ENCODE measurements around the gene MARCHF9.
"Not testable (repeated sequence)": the region's sequence is repeated elsewhere in the genome, so short reads cannot be mapped to it uniquely, and the experiment has no call there.

The MARCHF9 gene, protein sequence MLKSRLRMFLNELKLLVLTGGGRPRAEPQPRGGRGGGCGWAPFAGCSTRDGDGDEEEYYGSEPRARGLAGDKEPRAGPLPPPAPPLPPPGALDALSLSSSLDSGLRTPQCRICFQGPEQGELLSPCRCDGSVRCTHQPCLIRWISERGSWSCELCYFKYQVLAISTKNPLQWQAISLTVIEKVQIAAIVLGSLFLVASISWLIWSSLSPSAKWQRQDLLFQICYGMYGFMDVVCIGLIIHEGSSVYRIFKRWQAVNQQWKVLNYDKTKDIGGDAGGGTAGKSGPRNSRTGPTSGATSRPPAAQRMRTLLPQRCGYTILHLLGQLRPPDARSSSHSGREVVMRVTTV

DNA sequence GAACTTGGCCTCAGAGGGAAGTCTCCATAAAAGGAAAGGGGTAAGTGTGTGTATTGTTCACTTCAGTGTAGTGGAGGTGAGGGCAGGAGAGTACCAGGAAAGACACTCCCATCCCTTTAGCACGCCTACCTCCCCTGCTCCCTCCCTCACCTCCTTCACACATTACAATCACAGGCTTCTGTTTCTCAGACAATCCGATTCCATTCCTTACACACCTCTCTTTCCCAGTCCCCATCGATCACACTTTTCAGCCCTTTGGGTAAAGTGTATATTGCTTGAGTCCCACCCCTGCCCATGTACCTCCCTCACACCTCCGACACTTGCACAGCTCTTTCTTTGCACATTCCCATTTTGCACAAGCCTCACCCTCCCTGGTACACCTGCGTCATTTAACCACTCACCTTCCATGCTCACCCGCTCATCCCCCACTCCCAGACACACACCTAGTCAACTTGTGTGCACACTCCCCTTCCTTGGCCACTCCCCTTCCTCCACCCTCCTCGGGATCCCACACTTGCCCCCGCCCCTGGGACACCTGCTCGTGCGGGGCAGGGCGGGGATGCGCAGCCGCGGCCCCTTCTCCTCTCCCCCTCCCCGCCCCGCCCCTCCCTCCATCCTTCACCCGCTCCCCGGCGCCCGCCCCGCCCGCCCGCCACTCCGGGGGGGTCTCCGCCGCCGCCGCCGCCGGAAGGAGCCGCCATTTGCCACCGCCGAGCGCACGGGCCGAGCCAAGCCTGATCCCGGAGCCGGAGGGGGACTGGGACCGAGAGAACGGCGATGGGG, at the start of gene MARCHF9:
TSS of gene MARCHF9 (plus strand) at position 693 of the 783 bp plus-strand sequence. CDS start 426 bp downstream, outside the sequence.
- no peak for DNase-seq

DNA sequence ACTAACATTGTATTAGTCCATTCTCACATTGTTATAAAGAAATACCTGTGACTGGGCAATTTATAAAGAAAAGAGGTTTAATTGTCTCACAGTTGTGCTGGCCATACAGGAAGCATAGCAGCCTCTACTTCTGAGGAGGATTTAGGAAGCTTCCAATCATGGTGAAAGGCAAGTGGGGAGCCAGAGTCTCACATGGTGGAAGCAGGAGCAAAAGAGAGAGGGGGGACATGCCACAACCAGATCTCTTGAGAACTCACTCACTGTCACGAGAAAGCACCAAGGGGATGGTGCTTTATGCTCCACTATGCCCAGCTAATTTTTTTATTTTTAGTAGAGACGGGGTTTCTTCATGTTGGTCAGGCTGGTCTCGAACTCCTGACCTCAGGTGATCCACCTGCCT, 47.7 kb upstream of the MARCHF9 start:
- no peak for DNase-seq

DNA sequence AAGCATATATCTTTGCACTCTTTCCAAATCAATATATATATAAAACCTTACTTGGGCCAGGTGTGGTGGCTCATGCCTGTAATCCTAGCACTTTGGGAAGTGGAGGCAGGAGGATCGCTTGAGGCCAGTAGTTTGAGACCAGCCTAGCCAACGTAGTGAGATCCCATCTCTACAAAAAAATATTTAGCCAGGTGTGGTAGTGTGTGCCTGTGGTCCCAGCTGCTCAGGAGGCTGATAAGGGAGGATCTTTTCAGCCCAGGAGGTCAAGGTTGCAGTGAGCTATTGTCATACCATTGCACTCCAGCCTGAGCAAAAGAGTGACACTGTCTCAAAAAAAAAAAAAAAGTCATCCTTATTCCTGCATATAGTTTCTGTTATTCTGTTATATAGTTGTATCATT, 46.6 kb upstream of the MARCHF9 start:
- DNase-seq: no peak

DNA sequence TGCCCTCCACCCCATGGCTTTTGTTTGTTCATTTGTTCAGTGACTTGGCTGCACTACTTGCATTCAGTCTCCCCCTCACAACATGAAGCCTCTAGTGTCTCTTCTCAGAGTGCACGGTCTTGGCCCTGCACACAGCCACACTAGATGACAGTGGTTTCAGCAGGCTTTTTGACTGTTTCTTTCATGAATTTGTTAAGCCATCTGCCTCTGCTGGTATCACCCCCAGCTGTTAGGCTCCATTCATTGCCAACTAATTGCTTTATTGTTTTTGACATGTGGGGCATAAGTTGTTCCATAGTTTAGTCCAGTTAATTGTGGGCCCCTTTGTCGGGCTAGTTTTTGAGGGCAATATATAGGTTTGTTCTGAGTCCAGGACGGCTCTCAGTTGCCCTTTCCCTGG, 42.2 kb upstream of the MARCHF9 start:
- DNase-seq: no peak

DNA sequence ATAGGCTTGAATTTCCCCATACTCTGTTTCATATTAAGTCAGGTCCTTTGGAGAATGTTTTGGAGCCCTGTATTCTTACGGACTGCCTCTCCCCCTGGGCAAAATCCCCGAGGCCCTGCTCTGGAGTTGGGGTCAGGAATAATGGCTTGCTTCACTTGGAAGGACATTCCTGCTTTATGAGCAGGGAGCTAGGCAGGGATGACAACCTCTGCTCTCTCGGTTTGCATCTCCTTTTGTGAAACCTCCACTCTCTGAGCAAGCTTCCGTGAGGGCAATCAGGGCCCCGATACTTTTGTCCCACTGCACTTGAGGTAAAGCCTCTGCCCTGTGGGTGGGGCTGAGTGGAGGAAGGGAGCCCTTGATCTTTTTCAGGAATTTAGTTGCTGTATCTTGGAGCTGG, 41.7 kb upstream of the MARCHF9 start:
- no peak for DNase-seq

DNA sequence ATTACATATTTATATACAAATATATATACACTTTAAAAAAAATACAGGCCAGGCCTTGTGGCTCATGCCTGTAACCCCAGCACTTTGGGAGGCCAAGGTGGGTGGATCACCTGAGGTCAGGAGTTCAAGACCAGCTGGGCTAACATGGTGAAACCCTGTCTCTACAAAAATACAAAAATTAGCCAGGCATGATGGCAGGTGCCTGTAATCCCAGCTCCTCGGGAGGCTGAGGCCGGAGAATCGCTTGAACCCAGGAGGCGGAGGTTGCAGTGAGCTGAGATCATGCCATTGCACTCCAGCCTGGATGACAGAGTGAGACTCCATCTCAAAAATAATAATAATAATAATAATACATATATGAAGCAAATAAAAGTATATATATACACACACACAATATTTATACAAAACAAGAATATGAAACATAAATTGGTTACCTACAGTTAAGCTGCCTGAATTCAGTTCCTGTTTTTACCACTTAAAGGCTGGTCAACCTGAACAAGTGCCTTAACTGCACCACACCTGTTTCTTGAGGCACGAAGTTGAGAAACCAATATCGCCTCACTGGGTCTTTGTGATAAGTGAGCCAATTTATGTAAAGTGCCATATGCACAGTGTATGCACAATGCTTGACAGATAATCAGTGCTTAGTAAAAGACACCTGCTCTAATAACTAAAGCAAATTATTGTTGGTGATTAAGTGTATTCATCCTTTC, 39.7 kb upstream of the MARCHF9 start:
- DNase-seq: not testable (repeated sequence)

DNA sequence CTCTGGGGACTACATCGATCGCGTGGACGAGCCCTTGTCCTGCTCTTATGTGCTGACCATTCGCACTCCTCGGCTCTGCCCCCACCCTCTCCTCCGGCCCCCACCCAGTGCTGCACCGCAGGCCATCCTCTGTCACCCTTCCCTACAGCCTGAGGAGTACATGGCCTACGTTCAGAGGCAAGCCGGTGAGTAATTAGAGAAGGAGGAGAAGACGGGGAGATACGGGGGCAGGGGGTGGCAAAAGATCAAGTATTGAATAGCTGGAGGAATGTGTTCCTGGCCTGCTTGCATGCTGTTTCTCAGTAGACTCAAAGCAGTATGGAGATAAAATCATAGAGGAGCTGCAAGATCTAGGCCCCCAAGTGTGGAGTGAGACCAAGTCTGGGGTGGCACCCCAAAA, 39.1 kb upstream of the MARCHF9 start:
- DNase-seq: no peak

DNA sequence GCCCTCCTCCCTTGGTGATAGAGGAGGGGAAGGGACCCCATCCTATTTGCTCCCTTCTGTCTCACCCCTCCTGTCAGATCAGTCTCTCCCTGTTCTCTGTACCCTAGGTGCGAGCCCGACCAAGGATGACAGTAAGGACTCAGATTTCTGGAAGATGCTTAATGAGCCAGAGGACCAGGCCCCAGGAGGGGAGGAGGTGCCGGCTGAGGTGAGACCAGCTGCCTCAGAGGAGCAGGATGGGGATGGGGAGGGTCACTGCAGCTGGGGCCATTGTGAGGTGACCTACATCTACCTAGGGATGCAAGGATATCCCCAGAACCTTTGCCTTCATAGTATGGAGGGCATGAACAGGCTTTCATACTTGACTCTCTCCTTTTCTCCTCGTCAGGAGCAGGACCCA, 38.6 kb upstream of the MARCHF9 start:
- no peak for DNase-seq

DNA sequence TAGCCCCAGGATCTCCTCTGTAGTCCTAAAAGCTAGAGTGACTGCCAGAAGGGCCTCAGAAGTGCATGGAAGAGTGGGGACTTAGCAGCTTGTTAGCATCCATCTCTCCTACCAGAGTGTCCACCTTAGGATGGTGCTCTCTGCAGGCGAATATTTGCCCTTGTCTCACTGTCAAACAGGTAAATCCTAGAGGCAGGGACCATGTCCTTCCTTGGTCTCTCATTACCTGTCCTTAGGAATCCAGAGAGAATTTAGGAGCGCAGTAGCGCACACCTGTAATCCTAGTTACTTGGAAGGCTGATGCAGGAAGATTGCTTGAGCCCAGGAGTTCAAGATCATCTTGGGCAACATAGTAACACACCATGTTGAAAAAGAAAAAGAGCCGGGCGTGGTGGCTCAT, 37.8 kb upstream of the MARCHF9 start:
- DNase-seq: no peak

DNA sequence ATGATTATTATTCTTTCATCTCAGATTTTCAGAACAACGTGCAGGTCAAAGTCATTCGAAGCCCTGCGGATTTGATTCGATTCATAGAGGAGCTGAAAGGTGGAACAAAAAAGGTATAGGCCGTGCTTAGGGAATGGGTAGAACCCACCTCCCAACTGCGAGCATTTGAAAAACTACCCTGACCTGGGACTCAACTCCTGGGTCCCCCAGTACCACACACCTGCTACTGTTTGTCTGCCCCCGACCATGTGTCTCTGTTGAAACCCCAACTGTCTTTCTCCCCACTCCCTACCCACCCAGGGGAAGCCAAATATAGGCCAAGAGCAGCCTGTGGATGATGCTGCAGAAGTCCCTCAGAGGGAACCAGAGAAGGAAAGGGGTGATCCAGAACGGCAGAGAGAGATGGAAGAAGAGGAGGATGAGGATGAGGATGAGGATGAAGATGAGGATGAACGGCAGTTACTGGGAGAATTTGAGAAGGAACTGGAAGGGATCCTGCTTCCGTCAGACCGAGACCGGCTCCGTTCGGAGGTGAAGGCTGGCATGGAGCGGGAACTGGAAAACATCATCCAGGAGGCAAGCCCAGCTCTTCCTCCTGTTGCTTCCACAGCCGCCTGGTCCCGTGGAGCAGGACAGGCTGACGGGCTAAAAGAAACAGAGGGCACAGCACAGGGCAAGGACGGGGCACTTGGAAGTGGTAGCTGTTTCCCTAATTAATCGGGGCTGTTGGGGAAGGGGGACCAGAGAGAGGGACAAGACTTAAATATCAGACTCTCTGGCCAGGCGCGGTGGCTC, 36.9 kb upstream of the MARCHF9 start:
- DNase-seq: no peak

DNA sequence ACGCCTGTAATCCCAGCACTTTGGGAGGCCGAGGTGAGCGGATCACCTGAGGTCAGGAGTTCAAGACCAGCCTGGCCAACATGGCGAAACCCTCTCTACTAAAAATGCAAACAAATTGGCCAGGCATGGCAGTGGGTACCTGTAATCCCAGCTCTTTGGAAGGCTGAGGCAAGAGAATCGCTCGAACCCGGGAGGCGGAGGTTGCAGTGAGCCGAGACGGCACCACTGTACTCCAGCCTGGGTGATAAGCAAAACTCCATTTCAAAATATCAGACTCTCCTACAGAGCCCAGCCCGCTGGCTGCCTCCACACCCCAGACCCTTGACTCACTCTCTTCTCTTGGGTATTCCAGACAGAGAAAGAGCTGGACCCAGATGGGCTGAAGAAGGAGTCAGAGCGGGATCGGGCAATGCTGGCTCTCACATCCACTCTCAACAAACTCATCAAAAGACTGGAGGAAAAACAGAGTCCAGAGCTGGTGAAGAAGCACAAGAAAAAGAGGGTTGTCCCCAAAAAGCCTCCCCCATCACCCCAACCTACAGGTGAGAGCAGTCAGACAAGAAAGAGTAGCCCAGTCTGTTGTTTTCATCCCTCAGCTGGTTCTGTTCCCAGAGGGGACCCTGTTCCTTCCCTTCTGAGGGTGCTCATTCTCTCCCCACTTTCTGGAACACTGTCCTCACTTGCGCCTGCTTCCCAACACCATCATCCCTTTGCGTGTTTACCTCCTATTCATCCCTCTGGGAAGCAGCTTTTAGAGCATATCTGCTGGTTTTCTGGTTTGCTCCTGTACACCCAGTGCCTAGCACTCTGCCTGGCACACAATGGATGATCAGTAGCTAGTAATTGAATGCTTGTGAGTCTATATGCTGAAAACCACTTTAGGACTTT, 36.0 kb upstream of the MARCHF9 start:
- DNase-seq: no peak

DNA sequence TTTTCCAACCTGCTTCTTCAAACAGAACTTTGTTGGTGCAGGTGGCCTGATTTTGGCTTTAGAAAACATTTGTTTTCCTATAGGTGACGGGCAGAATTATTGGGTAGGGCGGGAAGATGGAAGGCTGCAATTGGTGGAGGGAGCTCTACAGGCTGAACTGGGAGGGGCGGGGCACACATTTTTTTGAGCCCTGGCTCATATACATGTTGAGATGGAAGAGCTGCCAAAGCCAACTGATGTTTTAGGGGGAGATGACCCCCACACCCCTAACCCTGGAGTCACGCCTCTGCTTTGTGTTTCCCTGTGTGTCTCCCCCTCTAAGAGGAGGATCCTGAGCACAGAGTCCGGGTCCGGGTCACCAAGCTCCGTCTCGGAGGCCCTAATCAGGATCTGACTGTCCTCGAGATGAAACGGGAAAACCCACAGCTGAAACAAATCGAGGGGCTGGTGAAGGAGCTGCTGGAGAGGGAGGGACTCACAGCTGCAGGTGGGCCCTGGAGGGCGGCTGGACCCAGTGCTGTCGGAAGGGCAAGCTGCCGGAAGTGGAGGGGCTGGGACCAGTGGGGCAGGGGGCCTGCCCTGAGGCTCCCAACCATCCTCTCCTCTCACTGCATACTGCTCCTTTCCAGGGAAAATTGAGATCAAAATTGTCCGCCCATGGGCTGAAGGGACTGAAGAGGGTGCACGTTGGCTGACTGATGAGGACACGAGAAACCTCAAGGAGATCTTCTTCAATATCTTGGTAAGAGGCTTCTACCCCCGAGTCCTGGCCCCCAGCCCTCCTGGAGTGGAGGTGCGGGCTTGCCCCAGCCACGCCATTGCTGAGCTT, 34.9 kb upstream of the MARCHF9 start:
- DNase-seq: no peak

DNA sequence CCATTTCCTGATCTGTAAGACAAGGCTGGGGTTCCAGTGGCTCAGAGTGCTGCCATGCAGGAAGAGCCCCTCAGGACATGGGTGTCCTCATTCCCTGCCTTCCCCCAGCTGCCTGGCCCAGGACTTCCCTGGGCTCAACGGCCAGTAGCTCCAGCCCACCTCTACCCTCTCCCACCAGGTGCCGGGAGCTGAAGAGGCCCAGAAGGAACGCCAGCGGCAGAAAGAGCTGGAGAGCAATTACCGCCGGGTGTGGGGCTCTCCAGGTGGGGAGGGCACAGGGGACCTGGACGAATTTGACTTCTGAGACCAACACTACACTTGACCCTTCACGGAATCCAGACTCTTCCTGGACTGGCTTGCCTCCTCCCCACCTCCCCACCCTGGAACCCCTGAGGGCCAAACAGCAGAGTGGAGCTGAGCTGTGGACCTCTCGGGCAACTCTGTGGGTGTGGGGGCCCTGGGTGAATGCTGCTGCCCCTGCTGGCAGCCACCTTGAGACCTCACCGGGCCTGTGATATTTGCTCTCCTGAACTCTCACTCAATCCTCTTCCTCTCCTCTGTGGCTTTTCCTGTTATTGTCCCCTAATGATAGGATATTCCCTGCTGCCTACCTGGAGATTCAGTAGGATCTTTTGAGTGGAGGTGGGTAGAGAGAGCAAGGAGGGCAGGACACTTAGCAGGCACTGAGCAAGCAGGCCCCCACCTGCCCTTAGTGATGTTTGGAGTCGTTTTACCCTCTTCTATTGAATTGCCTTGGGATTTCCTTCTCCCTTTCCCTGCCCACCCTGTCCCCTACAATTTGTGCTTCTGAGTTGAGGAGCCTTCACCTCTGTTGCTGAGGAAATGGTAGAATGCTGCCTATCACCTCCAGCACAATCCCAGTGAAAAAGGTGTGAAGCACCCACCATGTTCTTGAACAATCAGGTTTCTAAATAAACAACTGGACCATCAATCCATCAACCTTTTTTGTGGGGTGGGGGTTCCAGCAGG, 34.0 kb upstream of the MARCHF9 start:
- no peak for DNase-seq

DNA sequence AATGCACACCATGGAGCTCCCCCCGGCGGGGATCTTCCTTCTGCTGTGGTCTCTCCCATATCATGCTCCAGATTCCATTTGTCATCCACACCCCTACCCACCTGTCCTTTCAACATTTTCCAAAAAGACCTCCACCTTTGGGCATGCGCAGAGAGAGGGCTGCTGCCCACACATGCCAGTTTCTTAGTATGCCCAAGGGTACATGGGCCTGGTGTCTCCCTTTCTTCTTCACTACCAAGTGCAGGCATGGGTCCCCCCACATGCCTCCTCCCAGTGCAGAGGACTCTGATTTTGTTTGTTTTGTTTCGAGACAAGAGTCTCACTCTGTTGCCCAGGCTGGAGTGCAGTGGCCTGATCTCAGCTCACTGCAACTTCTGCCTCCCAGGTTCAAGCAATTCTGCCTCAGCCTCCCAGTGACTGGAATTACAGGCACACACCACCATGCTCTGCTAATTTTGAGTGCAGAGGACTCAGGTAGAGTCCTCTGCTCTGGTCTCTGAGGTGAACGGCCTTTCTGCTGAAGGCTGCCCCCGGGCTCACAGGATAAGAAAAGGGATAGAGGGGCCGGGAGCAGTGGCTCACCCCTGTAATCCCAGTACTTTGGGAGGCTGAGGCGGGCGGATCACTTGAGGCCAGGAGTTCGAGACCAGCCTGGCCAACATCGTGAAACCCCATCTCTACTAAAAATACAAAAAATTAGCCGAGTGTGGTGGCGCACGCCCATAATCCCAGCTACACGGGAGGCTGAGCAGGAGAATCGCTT, 32.9 kb upstream of the MARCHF9 start:
- DNase-seq: not testable (repeated sequence)

DNA sequence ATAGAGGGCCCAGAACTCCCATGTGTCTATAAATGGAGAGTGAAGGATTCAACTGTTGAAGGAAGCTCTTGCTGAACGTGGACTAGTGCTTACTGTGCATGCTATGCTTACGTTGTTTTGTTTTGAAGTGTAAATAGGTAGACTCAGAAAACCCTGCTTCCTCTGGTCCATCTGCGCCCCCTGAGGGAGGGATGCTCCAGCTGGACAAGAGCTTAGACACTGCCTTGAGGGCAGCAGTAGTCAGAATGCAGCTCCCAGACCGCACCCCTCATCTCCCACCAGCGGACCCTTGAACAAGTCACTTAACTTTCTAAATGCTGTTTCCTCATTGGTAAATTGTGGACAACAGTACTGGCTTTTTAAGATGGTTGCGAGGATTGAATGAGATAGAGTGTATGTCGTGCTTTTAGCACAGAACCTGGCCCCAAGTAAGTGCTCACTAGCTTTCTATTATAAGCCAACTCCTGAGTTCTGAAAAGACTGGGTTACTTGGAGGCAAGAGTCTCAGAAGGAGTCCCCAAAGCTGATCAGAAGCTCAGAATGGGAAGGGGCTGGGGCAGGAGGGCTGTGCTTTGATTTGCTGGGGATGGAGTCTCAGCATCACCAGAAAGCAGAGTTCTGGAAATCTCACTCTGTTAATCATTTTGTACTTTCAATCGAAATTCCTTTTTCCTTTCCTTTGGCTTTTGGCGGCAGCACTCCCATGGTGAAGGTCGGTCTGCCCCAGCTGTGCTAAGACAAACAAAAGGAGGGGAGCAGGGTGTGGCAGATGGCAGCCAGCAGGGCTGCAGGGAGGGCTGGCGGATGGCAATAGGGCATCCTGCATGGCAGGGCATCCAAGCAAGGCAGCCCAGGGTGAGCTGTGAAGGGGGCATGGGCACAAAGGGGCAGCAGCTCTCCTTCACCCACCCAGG, 31.9 kb upstream of the MARCHF9 start:
- no peak for DNase-seq

DNA sequence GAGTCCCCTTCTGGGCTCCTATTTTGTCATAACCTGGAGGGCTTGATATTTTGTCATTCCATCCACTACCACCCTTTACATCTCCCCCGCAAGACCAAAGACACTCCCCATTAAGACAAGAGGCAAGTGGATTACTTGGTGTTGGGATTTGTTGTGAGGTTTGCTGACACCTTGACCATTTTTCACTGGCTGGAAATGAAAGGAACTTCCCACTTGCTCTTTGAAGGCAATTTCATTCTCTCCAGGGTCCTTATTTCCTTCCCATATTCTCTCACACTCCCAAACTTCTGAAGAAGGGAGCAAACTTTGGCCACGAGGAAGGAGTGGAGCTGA, 31.3 kb upstream of the MARCHF9 start:
- no peak for DNase-seq

DNA sequence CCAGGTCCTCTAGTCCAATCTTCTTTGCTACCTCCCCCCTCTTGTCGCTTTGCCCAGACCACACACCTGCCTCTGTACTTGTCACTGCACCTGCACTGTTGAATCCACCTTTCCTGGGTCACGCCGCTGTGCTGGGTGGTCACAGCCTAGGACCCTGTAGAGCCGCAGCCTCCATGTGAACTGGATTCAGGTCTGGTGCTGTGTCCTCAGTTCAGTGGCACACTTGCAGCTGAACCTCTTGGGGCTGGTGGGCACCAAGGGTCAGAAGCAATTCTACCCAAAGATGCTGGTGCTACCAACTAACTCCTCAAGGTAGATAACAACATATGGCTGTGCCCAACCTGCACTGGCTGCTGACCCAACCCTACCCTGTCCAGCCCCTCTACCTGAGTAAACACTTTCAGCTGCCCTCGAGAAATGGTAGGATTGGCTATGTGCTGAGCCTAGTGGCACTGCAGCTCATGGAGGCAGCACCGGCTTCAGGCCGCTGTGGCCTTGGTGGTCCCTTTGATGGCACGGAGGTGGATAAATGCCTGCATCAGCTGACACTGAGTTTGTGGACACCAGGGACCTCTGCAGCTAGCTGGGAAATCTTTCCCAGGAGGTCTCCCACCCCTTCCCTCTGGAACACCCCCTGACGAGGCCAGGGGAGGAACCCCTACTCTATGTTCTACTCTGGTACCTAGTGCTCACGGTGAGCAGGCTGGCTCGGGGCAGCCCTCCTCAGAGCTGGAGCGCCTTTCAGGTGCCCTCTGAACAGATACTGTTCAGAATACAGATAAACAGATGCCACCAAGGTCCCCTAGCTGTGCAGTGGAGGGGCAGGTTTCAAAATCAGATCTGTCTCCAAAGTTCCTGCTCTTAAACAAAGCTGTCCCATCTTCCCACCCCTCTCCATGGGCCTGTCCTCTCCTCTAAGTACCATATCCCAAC, 30.6 kb upstream of the MARCHF9 start:
- DNase-seq: no peak

All from right forelimb (tissue), 1 donor.